ENCODE results near the gene MSLN. TPM values are rescaled to one million over a fixed set of nuclear protein-coding genes. Genes with fewer than 3 reads are reported as not detected.

MSLN gene
- total RNA-seq, 1 experiment from 2014 or later: not detected

DNA sequence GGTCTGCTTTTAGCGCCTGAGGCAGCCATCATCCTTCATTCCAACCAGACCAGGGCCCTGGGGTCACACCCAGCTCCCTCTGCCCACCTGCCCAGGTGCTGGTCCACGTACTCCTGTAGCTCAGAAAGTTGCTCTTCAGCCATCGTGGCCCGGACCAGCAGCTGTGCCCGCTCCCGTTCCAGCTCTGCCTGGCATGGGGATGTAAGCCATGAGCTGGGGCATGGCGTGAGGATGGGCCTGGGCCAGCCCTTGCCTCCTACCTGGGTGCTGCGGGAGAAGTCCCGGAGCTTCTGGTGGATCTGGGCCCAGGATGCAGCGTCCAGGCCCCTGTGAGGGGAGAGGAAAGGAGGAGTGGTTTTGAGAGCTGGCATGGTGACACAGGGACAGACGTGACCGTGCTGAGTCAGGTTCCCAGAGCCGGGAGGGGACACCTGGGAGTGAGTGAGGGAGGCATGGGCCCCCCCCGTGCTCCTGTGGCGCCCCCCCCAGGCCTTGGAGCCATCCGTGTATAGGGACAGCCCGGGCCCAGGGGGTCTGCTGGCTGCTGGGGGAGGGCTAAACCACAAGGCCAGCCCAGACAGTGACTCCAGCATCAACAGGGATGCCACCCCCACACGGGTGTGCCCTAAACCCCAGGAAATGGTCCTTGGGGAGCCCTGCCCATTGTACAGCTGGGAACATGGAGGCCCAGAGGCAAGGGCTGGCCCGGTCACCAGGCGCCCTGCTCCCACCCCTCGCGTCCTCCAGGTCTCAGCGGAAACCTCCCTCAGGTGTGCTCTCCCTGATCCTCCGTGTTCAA is 37.5 kb upstream of the MSLN start:
- DNase-seq (ENCODE audit: low read depth): no peak

DNA sequence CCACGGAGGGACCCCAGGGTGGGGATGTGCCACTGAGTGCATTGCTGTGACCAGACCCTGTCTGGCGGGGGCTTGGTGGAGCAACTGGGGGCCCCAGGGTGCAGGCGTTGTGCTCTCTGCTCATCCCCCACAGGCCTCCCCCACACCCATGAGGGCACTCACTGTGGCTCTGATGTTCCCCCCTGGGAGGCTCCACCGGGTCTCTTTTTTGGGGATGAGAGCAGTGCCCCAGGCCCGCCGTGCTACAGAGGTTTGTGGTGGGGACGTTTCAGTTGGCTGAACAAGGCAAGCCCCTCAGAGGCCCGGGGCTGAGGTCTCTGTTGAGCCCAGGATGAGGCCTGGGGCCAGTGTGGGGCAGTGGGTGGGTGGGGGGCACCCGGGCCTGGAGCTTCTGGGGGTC is 36.8 kb upstream of the MSLN start:
- no peak for DNase-seq (ENCODE audit: low read depth)

- DNase-seq (ENCODE audit: low read depth): no peak
These were observed 36.1 kb upstream of the MSLN start for GRCh38 chr16:724188-725040.

GRCh38 chr16:725041-725376 is 35.5 kb upstream of the MSLN start:
- DNase-seq (ENCODE audit: low read depth): no peak

DNA sequence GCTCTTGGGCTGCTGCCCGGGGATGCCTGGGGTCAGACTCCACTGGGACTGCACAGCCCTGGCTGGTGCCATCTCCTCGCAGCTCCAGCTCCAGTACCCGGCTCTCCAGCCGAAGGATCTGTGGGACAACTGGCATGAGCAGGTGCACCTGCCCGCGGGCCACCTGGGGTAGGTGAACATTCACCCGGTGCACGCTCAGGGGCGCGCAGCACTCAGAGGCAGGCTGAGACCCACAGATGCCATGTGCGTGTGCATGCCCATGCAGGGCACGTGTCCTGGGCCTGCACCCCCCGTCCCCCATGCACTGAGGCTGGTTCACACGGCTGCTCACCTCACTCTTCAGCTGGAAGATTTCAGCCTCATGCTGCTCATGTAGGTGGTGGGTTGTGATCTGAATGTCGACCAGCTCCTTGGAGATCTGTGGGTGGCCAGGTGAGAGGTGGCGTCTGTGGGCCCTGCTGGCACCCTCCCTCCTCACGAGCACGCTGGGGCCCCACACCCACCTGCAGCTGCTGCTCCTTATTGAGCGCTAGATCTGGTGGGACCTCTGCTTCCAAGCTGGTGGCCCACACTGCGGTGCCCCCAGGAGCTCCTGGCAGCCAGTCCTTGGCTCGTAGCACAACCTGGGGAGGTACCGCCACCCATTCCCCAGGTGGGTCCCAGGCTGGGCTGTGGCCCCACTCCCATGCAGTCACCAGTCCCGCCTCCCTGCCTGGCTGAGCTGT is 34.9 kb upstream of the MSLN start:
- DNase-seq (ENCODE audit: low read depth): no peak

DNA sequence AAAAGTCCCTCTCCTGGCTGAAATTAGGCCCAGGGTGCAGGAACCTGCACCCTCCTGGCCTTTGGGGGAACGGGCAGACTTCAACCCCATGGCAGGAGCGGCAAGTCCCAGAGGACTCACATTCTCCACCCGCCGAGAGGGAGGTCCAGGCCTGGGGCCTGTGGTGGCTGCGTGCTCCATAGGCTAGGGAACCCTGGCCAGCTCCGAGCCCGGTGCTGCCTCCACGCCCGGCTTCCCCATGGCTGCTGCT is 34.4 kb upstream of the MSLN start:
- DNase-seq (ENCODE audit: low read depth): no peak

DNA sequence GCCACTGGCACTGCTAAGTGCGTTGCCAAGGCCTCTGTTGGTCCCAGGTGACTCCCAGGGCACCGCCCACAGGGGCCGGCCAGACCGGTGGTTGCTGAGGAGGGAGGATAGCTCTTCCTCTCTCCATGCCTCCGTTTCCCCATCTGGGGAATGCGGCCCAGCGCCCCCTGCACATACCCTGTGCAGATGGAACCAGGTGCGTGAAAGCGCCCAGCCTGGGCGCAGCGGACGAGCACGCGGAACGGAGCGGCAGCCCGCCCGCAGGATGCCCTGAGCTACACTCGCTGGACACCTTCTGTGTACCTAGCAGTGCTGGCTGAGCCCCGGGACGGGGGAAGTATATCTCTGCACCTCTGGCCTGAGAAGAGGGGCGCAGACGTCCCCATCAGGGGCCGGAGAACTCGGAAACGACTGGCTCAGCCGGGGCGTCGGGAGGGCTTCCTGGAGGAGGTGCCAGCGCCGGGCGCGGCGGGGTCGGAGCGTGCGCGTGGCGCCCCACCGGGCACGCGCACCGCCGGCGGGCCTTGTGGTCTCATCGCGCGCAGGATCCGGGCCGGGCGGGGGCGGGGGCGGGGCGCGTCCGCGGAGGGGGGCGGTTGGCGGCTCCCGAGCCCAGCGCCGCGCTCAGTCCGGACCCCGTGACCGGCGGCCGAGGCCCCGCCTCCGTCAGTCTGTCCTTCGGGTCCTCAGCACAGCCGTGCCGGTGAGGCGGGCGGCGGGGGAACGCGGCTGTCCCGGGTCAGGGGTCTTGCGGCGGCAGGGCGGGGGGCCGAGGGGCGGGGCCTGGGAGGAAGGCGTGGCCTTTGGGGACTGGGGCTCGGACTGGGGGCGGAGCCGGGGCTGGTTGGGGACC is 33.9 kb upstream of the MSLN start, which contains the start of the genes CCDC78 and HAGHL:
TSS of gene CCDC78 (minus strand) at position 6 of the 853 bp plus-strand sequence. CDS start 76 bp downstream, outside the sequence.
TSS of gene HAGHL (plus strand) at position 669 of the 853 bp plus-strand sequence. CDS start 404 bp downstream, outside the sequence.
- peak; percentile 54 for DNase-seq (ENCODE audit: low read depth)

DNA sequence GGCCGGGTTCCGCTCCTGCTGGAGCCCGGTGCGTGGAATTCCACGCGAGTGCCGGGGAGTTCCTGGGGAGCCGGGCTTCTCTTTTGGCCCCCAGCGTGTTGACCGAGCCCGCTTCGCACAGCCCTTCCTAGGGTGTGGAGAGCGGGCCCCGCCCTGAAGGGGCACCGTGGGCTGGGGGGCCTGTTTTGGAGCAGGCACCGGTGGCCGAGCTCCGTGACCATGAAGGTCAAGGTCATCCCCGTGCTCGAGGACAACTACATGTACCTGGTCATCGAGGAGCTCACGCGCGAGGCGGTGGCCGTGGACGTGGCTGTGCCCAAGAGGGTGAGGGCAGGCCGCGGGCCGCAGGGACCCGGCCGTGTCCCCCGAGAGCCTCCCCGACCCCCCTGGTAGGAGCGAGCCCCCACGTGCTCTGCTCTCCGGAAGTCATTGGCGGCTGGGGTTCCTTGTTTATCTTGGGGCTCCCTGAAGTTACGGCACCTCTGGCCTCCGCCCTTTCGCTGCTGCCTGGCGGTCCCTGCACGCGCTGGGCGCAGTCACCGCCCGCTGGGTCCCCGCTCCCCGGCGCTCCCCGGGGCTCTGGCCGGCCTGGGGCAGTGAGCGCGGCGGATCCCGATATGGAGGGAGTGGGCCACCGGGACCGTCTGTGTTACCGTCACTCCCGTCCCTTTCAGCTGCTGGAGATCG is 33.1 kb upstream of the MSLN start:
- DNase-seq (ENCODE audit: low read depth): no peak

DNA sequence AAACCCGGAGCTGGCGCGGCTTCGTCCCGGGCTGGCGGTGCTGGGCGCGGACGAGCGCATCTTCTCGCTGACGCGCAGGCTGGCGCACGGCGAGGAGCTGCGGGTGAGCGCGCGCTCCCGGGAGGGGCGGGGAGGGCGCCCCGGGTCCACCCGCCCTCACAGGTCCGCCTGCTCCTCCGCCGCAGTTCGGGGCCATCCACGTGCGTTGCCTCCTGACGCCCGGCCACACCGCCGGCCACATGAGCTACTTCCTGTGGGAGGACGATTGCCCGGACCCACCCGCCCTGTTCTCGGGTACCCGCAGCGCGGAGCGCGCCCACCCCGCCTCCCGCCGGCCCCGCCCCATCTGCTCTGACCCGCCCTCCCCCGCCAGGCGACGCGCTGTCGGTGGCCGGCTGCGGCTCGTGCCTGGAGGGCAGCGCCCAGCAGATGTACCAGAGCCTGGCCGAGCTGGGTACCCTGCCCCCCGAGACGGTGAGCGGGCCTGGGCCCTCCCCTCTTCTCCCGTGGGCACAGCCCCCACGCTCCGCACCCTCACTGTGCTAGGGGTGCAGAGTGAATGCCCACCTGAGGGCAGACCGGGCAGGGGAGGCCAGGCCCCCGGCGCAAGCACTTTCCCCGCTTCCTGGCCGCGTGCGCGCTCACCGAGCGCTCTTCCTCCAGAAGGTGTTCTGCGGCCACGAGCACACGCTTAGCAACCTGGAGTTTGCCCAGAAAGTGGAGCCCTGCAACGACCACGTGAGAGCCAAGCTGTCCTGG is 32.2 kb upstream of the MSLN start:
- DNase-seq (ENCODE audit: low read depth): peak; percentile 83

GRCh38 chr16:728890-729744 is 31.4 kb upstream of the MSLN start:
- DNase-seq (ENCODE audit: low read depth): no peak

DNA sequence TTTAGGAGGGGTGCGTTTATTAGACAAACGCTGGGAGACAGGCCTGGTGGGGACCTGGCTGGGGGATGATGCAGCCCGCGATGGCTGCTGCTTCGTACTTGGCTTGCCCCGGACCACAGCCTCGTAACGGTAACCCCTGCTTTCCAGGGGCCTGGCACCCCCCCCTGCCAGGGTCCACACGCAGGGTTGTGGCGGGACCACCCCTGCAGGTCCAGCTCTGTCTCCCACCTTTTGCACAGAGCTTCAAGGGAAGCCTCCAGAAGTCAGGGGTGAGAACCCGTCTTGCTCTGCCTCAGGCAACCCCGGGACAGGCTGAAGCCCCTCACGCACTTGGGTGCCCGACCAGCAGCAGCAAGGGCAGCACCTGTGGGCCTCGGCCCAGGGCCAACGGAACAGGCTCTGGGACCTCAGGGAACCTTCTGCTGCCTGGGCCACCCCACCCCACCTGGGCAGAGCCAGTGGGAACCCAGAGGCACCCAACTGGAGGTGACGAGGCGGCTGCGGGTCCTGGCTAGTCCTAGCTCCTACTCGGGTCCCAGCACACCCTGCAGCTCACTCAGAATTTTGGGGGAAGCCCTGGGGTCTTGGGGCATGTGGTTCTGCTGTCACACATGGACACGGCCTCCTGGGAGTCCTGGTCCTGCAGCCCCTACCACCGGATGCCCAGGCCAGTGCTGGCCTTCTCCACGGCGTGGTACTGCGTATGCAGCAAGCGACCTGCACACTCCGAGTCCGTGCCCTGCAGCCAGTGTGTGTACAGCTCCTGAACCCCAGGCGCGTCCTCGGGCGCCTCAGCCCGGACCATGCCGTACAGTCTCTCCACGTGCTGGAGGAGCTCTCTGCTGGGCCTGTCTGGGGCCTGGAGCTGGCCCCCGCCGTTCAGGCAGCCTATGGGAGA is 30.5 kb upstream of the MSLN start:
- DNase-seq (ENCODE audit: low read depth): no peak

- no peak for DNase-seq (ENCODE audit: low read depth)
These were observed 29.6 kb upstream of the MSLN start for GRCh38 chr16:730666-731509.

- no peak for DNase-seq (ENCODE audit: low read depth)
These were observed 28.2 kb upstream of the MSLN start for GRCh38 chr16:732332-732731.

DNA sequence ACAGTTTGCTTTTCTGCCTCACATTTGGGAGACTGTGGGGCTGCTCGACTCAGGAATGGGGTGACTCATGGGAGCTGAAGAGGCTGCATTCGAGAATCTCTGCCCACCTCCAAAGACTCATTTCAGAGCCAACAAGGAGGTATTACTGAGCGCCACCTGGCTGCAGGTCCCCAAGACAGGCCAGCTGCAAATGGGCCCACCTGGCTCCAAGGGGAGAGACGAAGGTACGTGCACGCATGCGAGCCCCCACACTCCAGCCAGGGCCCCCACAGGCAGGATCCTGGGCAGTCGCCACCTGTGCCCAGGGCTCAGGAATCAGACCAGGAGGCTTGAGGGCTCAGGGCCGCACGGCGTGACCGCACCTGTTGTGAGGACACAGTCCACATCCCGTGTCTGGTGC is 27.6 kb upstream of the MSLN start:
- no peak for DNase-seq (ENCODE audit: low read depth)

GRCh38 chr16:733382-734207 is 26.9 kb upstream of the MSLN start:
- no peak for DNase-seq (ENCODE audit: low read depth)
